K562 (cell line): ENCODE data around the gene CTPS1. TPM values are rescaled to one million over a fixed set of nuclear protein-coding genes. Genes with fewer than 3 reads are reported as not detected.

Source experiments
- DMBX1 ChIP-seq: fragments of 250-450 bp; sonication (Bioruptor Pico); IDR thresholded peaks from 2 replicates; pipeline ENCODE4 v1.8.0; 2022; ENCODE audit warnings: inconsistent platforms, mild to moderate bottlenecking, moderate library complexity, borderline replicate concordance
- GTF2B ChIP-seq: IDR thresholded peaks from 2 replicates; pipeline ENCODE4 v1.6.1; 2011; ENCODE audit not compliant: insufficient read length; ENCODE audit errors: extremely low read depth
- MGA ChIP-seq: fragments of 450-650 bp; IDR thresholded peaks from 2 replicates; pipeline ENCODE4 v1.6.1; 2016; ENCODE audit warnings: mild to moderate bottlenecking, moderate library complexity
- TAL1 ChIP-seq: fragments of 450-650 bp; IDR thresholded peaks from 2 replicates; pipeline ENCODE4 v1.6.1; 2016; ENCODE audit warnings: mild to moderate bottlenecking
- ZNF318 ChIP-seq, 2 experiments: fragments of 450-650 bp; IDR thresholded peaks; 2 replicates each; pipeline ENCODE4 v1.6.1; 2016; ENCODE audit warnings: mild to moderate bottlenecking in 2 of 2, borderline replicate concordance in 1 of 2, low read depth in 1 of 2, moderate library complexity in 1 of 2
- polyA plus RNA-seq, 8 experiments: library from polyadenylated mRNA; depleted of rRNA in 4 of 8; stranded (reverse) in 5 of 8; unstranded in 3 of 8; fragments of >200 nt; fragmentation: Nextera tagmentation in 2 of 8; fragmentation: Illumina TruSeq in 1 of 8; extraction: Ambion mirVana in 2 of 8; extraction: Trizol in 1 of 8; gene quantifications; 2 replicates each; pipeline versions ENCODE4 v1.2.1 to v1.2.3, GENCODE V29; 2011 to 2014; ENCODE audit warnings: inconsistent platforms in 1 of 8, missing spikeins in 1 of 8
- total RNA-seq, 7 experiments: library from RNA; depleted of rRNA in 6 of 7; stranded (reverse); fragments of >200 nt in 6 of 7; fragmentation: Illumina TruSeq in 2 of 7; extraction: Trizol in 2 of 7; gene quantifications; 2 replicates each; pipeline versions ENCODE4 v1.2.1 to v1.2.3, GENCODE V29; 2011 to 2021; ENCODE audit warnings: low replicate concordance in 1 of 7

The CTPS1 gene
- total and polyA plus RNA-seq, 9 of the 15 experiments (the other 6 are each of a cell fraction or from before 2014, with no cell fraction given), result 44.4 to 164 (median 87.7) TPM

GRCh38 chr1:40980453-40981121, 1.1 kb downstream of the CTPS1 start (continued):
- no peak for TF ChIP-seq ZNF318 (IDR thresholded peaks at IDR 0.05; ENCODE audit: borderline replicate concordance in 1 of 2, low read depth in 1 of 2)
- peak; percentile 20; the same call in 1 of the 2 replicates for TF ChIP-seq MGA
- TF ChIP-seq TAL1, result 0 out of 2 replicates have a peak, but pooled peaks have one; percentile 17
- no peak for TF ChIP-seq GTF2B
- 0 out of 2 replicates have a peak, but pooled peaks have one; percentile 2 for TF ChIP-seq DMBX1 (CRISPR knock-in tag)
